Stimulated activated CD4-positive, alpha-beta T cell treated with anti-CD3 and anti-CD28 coated beads, TNF-alpha, amount 100 ng/mL, for 48 hours (primary cell): Measurements from ENCODE around the gene ARHGEF1.

ENCODE experiments used
- DNase-seq, 3 donors: peaks; one replicate each; pipeline ENCODE4 v3.0.0-alpha.2; 2020; ENCODE audit warnings: low read depth in 3 of 3

The ARHGEF1 gene

GRCh38 chr19:41918653-41919244 lies 35.8 kb downstream of the ARHGEF1 start:
- DNase-seq, result no peak

- no peak for DNase-seq
Measured at GRCh38 chr19:41919948-41920712, 37.1 kb downstream of the ARHGEF1 start.

- no peak for DNase-seq
Measured at GRCh38 chr19:41920882-41921576, 38.0 kb downstream of the ARHGEF1 start.

GRCh38 chr19:41921577-41922576 lies 38.9 kb downstream of the ARHGEF1 start:
- no peak for DNase-seq

- no peak for DNase-seq
Measured at GRCh38 chr19:41922585-41922984, 39.6 kb downstream of the ARHGEF1 start.

GRCh38 chr19:41923045-41923788 lies 40.2 kb downstream of the ARHGEF1 start:
- DNase-seq, result no peak

GRCh38 chr19:41924151-41925145 lies 41.5 kb downstream of the ARHGEF1 start:
- no peak for DNase-seq

GRCh38 chr19:41925208-41926003 lies 42.4 kb downstream of the ARHGEF1 start:
- DNase-seq, result no peak

- no peak for DNase-seq
Measured at GRCh38 chr19:41926028-41926762, 43.2 kb downstream of the ARHGEF1 start.

GRCh38 chr19:41926763-41927496 lies 43.9 kb downstream of the ARHGEF1 start:
- no peak for DNase-seq

GRCh38 chr19:41927497-41928192 lies 44.7 kb downstream of the ARHGEF1 start:
- no peak for DNase-seq

- DNase-seq, result no peak
Measured at GRCh38 chr19:41928221-41928683, 45.3 kb downstream of the ARHGEF1 start, which contains the start of gene ERFL. Gene ERFL, minus strand, starts transcription at chr19:41928449. Its CDS starts 15,530 bp downstream, at chr19:41912919.

GRCh38 chr19:41928754-41929535 lies 46.0 kb downstream of the ARHGEF1 start:
- DNase-seq, result no peak

- no peak for DNase-seq
Measured at GRCh38 chr19:41929536-41930071, 46.6 kb downstream of the ARHGEF1 start.

- DNase-seq, result no peak
Measured at GRCh38 chr19:41930322-41930722, 47.3 kb downstream of the ARHGEF1 start.
